ENCODE results near the gene CBLN3. TPM values are rescaled to one million over a fixed set of nuclear protein-coding genes. Genes with fewer than 3 reads are reported as not detected.
"Not testable (repeated sequence)": the region's sequence is repeated elsewhere in the genome, so short reads cannot be mapped to it uniquely, and the experiment has no call there.

Gene CBLN3
- total RNA-seq, 2 donors from 2014 or later: 1.3 to 4.2 TPM

DNA sequence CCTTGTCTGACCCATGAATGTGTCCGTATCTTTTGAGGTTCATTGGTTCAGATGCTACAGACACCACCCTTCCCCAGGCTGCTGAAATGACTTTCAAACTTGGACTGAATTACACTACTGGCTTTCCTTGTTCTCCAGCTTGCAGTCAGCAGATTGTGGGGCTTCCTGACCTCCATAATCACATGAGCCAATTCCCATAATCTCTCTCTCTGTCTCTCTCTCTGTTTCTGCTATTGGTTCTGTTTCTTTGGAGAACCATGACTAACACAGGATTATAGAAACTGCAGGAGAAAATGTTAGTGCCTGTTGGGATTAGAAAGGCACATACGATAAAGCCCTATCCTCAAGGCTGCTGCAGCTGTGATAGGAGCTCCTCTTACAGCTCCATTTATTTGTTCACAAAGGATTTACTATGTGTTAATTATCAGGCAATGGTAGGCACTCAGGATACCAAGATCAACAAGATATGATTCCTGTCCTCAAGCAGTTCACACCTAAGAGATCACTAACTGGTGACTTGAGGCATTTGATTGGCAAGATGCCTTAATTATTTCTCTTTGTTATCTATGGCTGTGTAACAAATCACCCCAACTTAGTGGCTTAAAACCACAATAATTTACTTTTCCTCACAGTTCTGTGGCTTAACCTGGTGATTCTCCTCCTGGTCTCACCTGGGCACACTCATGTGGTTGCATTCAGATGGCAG, 40.8 kb downstream of the CBLN3 start:
- no peaks in the 10 kb centered on the region for H3K27me3 ChIP-seq (replicated peaks; ENCODE audit: insufficient read depth)
- H3K36me3 ChIP-seq: no peaks in the 10 kb centered on the region
- ATAC-seq (ENCODE audit: insufficient number of reproducible peaks, low FRiP score, low read depth) (no peak), DNase-seq (ENCODE audit: low spot score) (no peak)
- H3K9me3 ChIP-seq: no peaks in the 10 kb centered on the region
- TF ChIP-seq, protein P1, sequence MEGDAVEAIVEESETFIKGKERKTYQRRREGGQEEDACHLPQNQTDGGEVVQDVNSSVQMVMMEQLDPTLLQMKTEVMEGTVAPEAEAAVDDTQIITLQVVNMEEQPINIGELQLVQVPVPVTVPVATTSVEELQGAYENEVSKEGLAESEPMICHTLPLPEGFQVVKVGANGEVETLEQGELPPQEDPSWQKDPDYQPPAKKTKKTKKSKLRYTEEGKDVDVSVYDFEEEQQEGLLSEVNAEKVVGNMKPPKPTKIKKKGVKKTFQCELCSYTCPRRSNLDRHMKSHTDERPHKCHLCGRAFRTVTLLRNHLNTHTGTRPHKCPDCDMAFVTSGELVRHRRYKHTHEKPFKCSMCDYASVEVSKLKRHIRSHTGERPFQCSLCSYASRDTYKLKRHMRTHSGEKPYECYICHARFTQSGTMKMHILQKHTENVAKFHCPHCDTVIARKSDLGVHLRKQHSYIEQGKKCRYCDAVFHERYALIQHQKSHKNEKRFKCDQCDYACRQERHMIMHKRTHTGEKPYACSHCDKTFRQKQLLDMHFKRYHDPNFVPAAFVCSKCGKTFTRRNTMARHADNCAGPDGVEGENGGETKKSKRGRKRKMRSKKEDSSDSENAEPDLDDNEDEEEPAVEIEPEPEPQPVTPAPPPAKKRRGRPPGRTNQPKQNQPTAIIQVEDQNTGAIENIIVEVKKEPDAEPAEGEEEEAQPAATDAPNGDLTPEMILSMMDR (IDR thresholded peaks at IDR 0.05): no peak
- no peaks in the 10 kb centered on the region for H3K4me1 ChIP-seq (ENCODE audit: control insufficient read depth in 1 of 2, low read depth in 2 of 2)
- no peak overlapping the region for H3K4me3 ChIP-seq
- H3K27ac ChIP-seq: no peak overlapping the region

DNA sequence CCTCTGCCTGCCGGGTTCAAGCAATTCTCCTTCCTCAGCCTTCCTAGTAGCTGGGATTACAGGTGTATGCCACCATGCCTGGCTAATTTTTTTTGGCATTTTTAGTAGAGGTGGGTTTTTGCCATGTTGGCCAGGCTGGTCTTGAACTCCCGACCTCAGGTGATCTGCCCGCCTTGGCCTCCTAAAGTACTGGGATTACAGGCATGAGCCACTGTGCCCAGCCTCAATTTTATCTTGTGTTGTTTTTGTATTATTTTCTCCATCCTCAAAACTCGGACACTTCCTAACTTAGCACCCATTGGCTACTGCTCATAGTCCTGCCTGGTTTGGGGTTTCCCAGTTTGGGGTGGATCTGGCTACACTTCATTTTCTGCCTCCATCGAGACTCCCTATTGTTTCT, 41.9 kb downstream of the CBLN3 start:
- not testable (repeated sequence) for H3K4me3 ChIP-seq; H3K27ac ChIP-seq; H3K9me3 ChIP-seq; H3K4me1 ChIP-seq (ENCODE audit: control insufficient read depth in 1 of 2, low read depth in 2 of 2); H3K36me3 ChIP-seq; DNase-seq (ENCODE audit: low spot score); ATAC-seq (ENCODE audit: insufficient number of reproducible peaks, low FRiP score, low read depth); H3K27me3 ChIP-seq (replicated peaks; ENCODE audit: insufficient read depth)

DNA sequence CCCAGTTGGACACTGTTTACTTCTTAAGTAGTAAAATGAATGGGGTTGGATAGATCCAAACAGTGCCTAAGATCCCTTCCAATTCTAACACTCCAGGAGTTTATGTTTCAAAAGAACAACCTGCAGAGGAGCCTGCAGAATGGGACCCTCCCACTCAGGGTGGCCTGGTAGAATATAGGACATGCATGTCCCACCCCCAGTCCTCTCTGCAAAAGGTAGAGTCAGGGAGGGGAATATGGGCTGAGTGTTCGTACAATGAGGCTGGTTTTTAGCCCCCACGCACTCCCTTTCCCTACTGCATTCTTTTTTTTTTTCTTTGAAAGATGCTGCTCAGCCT, 42.5 kb downstream of the CBLN3 start:
- H3K36me3 ChIP-seq: no peaks in the 10 kb centered on the region
- TF ChIP-seq, protein P1 (IDR thresholded peaks at IDR 0.05): no peak
- H3K4me1 ChIP-seq (ENCODE audit: control insufficient read depth in 1 of 2, low read depth in 2 of 2): no peaks in the 10 kb centered on the region
- DNase-seq (ENCODE audit: low spot score): no peak
- no peaks in the 10 kb centered on the region for H3K27me3 ChIP-seq (replicated peaks; ENCODE audit: insufficient read depth)
- no peak for ATAC-seq (ENCODE audit: insufficient number of reproducible peaks, low FRiP score, low read depth)
- H3K4me3 ChIP-seq: no peak overlapping the region
- no peak overlapping the region for H3K27ac ChIP-seq
- no peaks in the 10 kb centered on the region for H3K9me3 ChIP-seq

DNA sequence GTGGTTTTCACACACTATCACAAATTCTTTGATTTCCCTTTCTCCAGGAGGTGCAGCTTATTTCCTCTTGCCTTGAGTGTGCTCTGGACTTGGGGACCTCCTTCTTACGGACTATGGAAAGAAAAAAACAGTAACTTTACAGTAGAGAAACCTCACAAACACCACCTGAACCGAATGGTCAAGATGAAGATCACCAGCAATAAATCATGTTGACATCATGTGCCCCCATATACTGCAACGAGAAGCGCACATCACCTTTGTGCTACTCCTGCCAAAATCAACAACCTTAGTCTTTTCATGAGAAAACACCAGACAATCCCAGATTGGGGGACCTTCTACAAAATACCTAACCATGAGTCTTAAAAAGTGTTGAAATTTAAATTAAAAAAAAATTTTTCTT, 43.9 kb downstream of the CBLN3 start:
- TF ChIP-seq, protein P1 (IDR thresholded peaks at IDR 0.05): no peak

DNA sequence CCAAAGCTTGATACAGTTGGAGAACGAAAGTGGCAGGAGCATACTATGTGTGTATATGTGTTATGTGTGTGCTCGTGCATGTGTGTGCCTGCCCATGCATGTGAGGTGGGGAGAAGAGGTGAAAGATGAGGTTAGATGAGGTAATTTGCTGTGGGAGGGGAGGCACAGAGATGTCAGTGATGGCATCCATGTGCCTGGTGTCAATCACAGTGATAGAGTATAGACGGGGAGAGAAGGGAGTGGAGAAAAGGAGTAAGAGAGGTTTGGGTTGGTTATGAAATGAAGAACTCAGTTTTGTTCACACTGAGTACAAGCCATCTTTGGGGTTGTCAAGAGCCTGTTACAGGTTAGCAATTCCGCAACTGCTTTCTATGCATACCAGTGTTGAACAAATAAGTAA, 45.3 kb downstream of the CBLN3 start:
- ATAC-seq (ENCODE audit: insufficient number of reproducible peaks, low FRiP score, low read depth) (no peak), DNase-seq (ENCODE audit: low spot score) (no peak)
- H3K4me1 ChIP-seq (ENCODE audit: control insufficient read depth in 1 of 2, low read depth in 2 of 2): no peaks in the 10 kb centered on the region
- no peak overlapping the region for H3K4me3 ChIP-seq
- H3K9me3 ChIP-seq: no peaks in the 10 kb centered on the region
- no peaks in the 10 kb centered on the region for H3K27me3 ChIP-seq (replicated peaks; ENCODE audit: insufficient read depth)
- no peaks in the 10 kb centered on the region for H3K36me3 ChIP-seq
- TF ChIP-seq, protein P1 (IDR thresholded peaks at IDR 0.05): no peak
- no peak overlapping the region for H3K27ac ChIP-seq

More for the DNA sequence above, 43.9 kb downstream of the CBLN3 start:
- H3K9me3 ChIP-seq: no peaks in the 10 kb centered on the region
- H3K4me1 ChIP-seq (ENCODE audit: control insufficient read depth in 1 of 2, low read depth in 2 of 2): no peaks in the 10 kb centered on the region
- ATAC-seq (ENCODE audit: insufficient number of reproducible peaks, low FRiP score, low read depth) (no peak), DNase-seq (ENCODE audit: low spot score) (no peak)
- H3K36me3 ChIP-seq: no peaks in the 10 kb centered on the region
- no peak overlapping the region for H3K4me3 ChIP-seq
- no peaks in the 10 kb centered on the region for H3K27me3 ChIP-seq (replicated peaks; ENCODE audit: insufficient read depth)
- no peak overlapping the region for H3K27ac ChIP-seq

DNA sequence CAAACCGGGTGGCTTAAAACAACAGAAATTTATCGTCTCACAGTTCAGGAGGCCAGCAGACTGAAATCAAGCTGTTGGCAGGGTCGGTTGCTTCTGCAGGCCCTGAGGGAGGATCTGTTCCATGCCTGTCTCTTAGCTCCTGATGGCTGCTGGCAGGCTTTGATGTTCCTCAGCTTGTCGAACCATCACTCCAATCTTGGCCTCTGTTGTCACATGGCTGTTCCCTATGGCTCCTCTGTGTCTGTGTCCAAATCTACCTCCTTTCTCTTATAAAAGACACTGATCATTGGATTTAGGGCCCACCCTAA, 47.5 kb downstream of the CBLN3 start:
- H3K4me3 ChIP-seq: no peak overlapping the region
- no peaks in the 10 kb centered on the region for H3K9me3 ChIP-seq
- TF ChIP-seq, protein P1 (IDR thresholded peaks at IDR 0.05): no peak
- ATAC-seq (ENCODE audit: insufficient number of reproducible peaks, low FRiP score, low read depth): no peak
- H3K36me3 ChIP-seq: no peaks in the 10 kb centered on the region
- no peak for DNase-seq (ENCODE audit: low spot score)
- H3K27ac ChIP-seq: no peak overlapping the region
- no peaks in the 10 kb centered on the region for H3K27me3 ChIP-seq (replicated peaks; ENCODE audit: insufficient read depth)
- H3K4me1 ChIP-seq (ENCODE audit: control insufficient read depth in 1 of 2, low read depth in 2 of 2): no peaks in the 10 kb centered on the region
